IMR-90 (cell line): Measurements from ENCODE around the gene TLR10. TPM values are rescaled to one million over a fixed set of nuclear protein-coding genes. Genes with fewer than 3 reads are reported as not detected.

ENCODE experiments used
- ATAC-seq: fragments of 200-7000 bp; cut with Tn5 transposase; 2 replicates; pipeline ENCODE4 v1.9.1; 2020; ENCODE audit warnings: low read depth, mild to moderate bottlenecking, moderate library complexity
- BruUV-seq: library from RNA; stranded (reverse); fragments of 400-500 nt; replicated peaks from 2 replicates; lab custom pipeline; 2021; lab: Mats Ljungman, UMichigan
- CTCF ChIA-PET: fragments of 300-600 bp; formaldehyde crosslinking; extraction: SDS; loops from one replicate; lab custom pipeline; 2021; ENCODE audit warnings: antibody characterized with exemption; lab: Yijun Ruan, JAX
- POLR2A ChIA-PET: fragments of 300-600 bp; sonication (Branson Sonifier 250); formaldehyde crosslinking; loops from one replicate; lab custom pipeline; 2022; ENCODE audit warnings: antibody characterized with exemption; ENCODE audit not compliant: unreplicated experiment; lab: Charles Lee
- DNase-seq: peaks from one replicate; pipeline ENCODE4 v3.0.0; 2013
- H2AFZ ChIP-seq: replicated peaks from 2 replicates; pipeline ENCODE3; 2013; ENCODE audit warnings: low read length, mild to moderate bottlenecking; ENCODE audit not compliant: poor library complexity
- H2AK5ac ChIP-seq: 2 replicates; pipeline ENCODE4 v1.6.1; 2013; ENCODE audit warnings: low read depth, low read length, inconsistent platforms
- H2AK9ac ChIP-seq: replicated peaks from 2 replicates; pipeline ENCODE3; 2013; ENCODE audit warnings: mild to moderate bottlenecking, low read depth, low read length, moderate library complexity; ENCODE audit not compliant: poor library complexity
- H2BK120ac ChIP-seq: 2 replicates; pipeline ENCODE4 v1.6.1; 2013; ENCODE audit warnings: low read depth, low read length, inconsistent platforms
- H2BK15ac ChIP-seq: 3 replicates; pipeline ENCODE4 v1.6.1; 2013; ENCODE audit warnings: low read depth, low read length, inconsistent platforms
- H2BK20ac ChIP-seq: 2 replicates; pipeline ENCODE4 v1.6.1; 2013; ENCODE audit warnings: low read depth, mild to moderate bottlenecking, inconsistent platforms, low read length, moderate library complexity
- H2BK5ac ChIP-seq: 2 replicates; pipeline ENCODE4 v1.6.1; 2013; ENCODE audit warnings: mild to moderate bottlenecking, low read depth, low read length, inconsistent platforms; ENCODE audit not compliant: poor library complexity, severe bottlenecking
- H3K14ac ChIP-seq: replicated peaks from 2 replicates; pipeline ENCODE4 v1.6.1; 2013; ENCODE audit warnings: low read depth, low read length, inconsistent platforms
- H3K18ac ChIP-seq: 2 replicates; pipeline ENCODE4 v1.6.1; 2013; ENCODE audit warnings: low read depth, low read length, control low read depth
- H3K23ac ChIP-seq: 2 replicates; pipeline ENCODE4 v1.6.1; 2013; ENCODE audit warnings: low read depth, low read length, inconsistent platforms
- H3K27ac ChIP-seq: 2 replicates; pipeline ENCODE4 v1.5.1; 2013; ENCODE audit warnings: mild to moderate bottlenecking, control low read depth, low read length; ENCODE audit not compliant: insufficient read depth
- H3K27me3 ChIP-seq: 2 replicates; pipeline ENCODE4 v1.6.1; 2013; ENCODE audit warnings: low read length; ENCODE audit not compliant: control insufficient read depth, insufficient read depth
- H3K36me3 ChIP-seq: 2 replicates; pipeline ENCODE4 v1.6.1; 2013; ENCODE audit warnings: low read length, mixed read lengths; ENCODE audit not compliant: control insufficient read depth, insufficient read depth
- H3K4ac ChIP-seq: 2 replicates; pipeline ENCODE4 v1.6.1; 2013; ENCODE audit warnings: low read depth, low read length, inconsistent platforms
- H3K4me1 ChIP-seq: 2 replicates; pipeline ENCODE4 v1.6.1; 2013; ENCODE audit warnings: low read length, mixed read lengths; ENCODE audit not compliant: control insufficient read depth, insufficient read depth
- H3K4me2 ChIP-seq: 2 replicates; pipeline ENCODE4 v1.6.1; 2013; ENCODE audit warnings: low read depth, mild to moderate bottlenecking, control low read depth, low read length, moderate library complexity
- H3K4me3 ChIP-seq: 2 replicates; pipeline ENCODE4 v1.5.1; 2013; ENCODE audit warnings: low read depth, mild to moderate bottlenecking, control low read depth, low read length, moderate library complexity; ENCODE audit not compliant: insufficient read depth
- H3K56ac ChIP-seq: 2 replicates; pipeline ENCODE4 v1.6.1; 2013; ENCODE audit warnings: low read length, inconsistent platforms; ENCODE audit not compliant: insufficient read depth; ENCODE audit errors: extremely low read depth
- H3K79me1 ChIP-seq, 2 experiments: 2 replicates each; pipeline ENCODE4 v1.6.1; 2013; ENCODE audit warnings: low read length in 2 of 2, inconsistent platforms in 1 of 2, low read depth in 1 of 2
- H3K9ac ChIP-seq: 2 replicates; pipeline ENCODE4 v1.6.1; 2013; ENCODE audit warnings: low read depth, low read length, control low read depth
- H3K9me1 ChIP-seq: 2 replicates; pipeline ENCODE4 v1.6.1; 2013; ENCODE audit warnings: low read length, inconsistent platforms; ENCODE audit not compliant: insufficient read depth
- H3K9me3 ChIP-seq: 2 replicates; pipeline ENCODE4 v1.6.1; 2013; ENCODE audit warnings: low read length; ENCODE audit not compliant: control insufficient read depth, insufficient read depth
- H4K20me1 ChIP-seq: 2 replicates; pipeline ENCODE4 v1.6.1; 2013; ENCODE audit warnings: low read length, inconsistent platforms; ENCODE audit not compliant: insufficient read depth
- H4K5ac ChIP-seq: 2 replicates; pipeline ENCODE4 v1.6.1; 2013; ENCODE audit warnings: mild to moderate bottlenecking, low read depth, low read length, control low read depth
- H4K8ac ChIP-seq, 2 experiments: 2 replicates each; pipeline ENCODE4 v1.6.1; 2013; ENCODE audit warnings: low read depth in 2 of 2, low read length in 2 of 2, control low read depth in 1 of 2, inconsistent platforms in 1 of 2
- H4K91ac ChIP-seq: 2 replicates; pipeline ENCODE4 v1.6.1; 2013; ENCODE audit warnings: low read depth, low read length, inconsistent platforms; ENCODE audit not compliant: insufficient read depth
- CEBPB ChIP-seq: IDR thresholded peaks from 2 replicates; pipeline ENCODE4 v1.6.1; 2012; ENCODE audit warnings: low read depth, low read length, improper control_type of control experiment
- CHD1 ChIP-seq: IDR thresholded peaks from 2 replicates; pipeline ENCODE4 v1.6.1; 2012; ENCODE audit warnings: low read depth, low read length, improper control_type of control experiment
- FOS ChIP-seq: fragments of 150-350 bp; IDR thresholded peaks from 2 replicates; pipeline ENCODE4 v1.6.1; 2016; ENCODE audit warnings: low read depth, low read length
- MAFK ChIP-seq: IDR thresholded peaks from 2 replicates; pipeline ENCODE4 v1.6.1; 2012; ENCODE audit warnings: low read depth, low read length, improper control_type of control experiment
- MAZ ChIP-seq: IDR thresholded peaks from 2 replicates; pipeline ENCODE4 v1.6.1; 2012; ENCODE audit warnings: low read depth, mild to moderate bottlenecking, low read length, improper control_type of control experiment, moderate library complexity, borderline replicate concordance
- MXI1 ChIP-seq: IDR thresholded peaks from 2 replicates; pipeline ENCODE4 v1.6.1; 2012; ENCODE audit warnings: low read depth, mild to moderate bottlenecking, low read length, moderate library complexity, borderline replicate concordance
- POLR2A ChIP-seq: IDR thresholded peaks from 2 replicates; pipeline ENCODE4 v1.6.1; 2012; ENCODE audit warnings: mild to moderate bottlenecking, low read depth, low read length
- RCOR1 ChIP-seq: IDR thresholded peaks from 2 replicates; pipeline ENCODE4 v1.6.1; 2012; ENCODE audit warnings: mild to moderate bottlenecking, low read length, improper control_type of control experiment; ENCODE audit not compliant: insufficient replicate concordance
- RFX5 ChIP-seq: IDR thresholded peaks from 2 replicates; pipeline ENCODE4 v1.8.0; 2012; ENCODE audit warnings: low read depth, mild to moderate bottlenecking, low read length, moderate library complexity
- SMC3 ChIP-seq: fragments of 150-350 bp; IDR thresholded peaks from 2 replicates; pipeline ENCODE4 v1.6.1; 2016; ENCODE audit warnings: low read depth, mild to moderate bottlenecking, antibody characterized with exemption, low read length, moderate library complexity
- WGBS, 2 experiments: methylation state at CpG; one replicate each; pipeline versions ENCODE4 v1.1.5 to v1.1.7; 2013; ENCODE audit warnings: missing lambda C conversion rate in 2 of 2; ENCODE audit not compliant: insufficient read length in 1 of 2; ENCODE audit errors: extremely low coverage in 2 of 2; 5-methylcytosine and 5-hydroxymethylcytosine counted together
- dilution Hi-C: fragments of 300-500 bp; cut with HindIII; formaldehyde crosslinking; loops from one replicate; pipeline ENCODE4 v1.14.3; 2018; ENCODE audit warnings: low sequenced_read_pairs; ENCODE audit not compliant: unreplicated experiment
- in situ Hi-C: fragments of 300-500 bp; cut with MboI; formaldehyde crosslinking; loops from 3 replicates; pipeline ENCODE4 v1.14.3; 2019; ENCODE audit warnings: low sequenced_read_pairs, inconsistent platforms, mixed read lengths
- intact Hi-C: fragments of 100-400 bp; cut with micrococcal nuclease; formaldehyde crosslinking; loops from 2 replicates; pipeline ENCODE4 v1.10.0; 2022
- polyA plus RNA-seq, 3 experiments: library from polyadenylated mRNA; depleted of rRNA; stranded (reverse); fragments of >200 nt; gene quantifications; 2 replicates each; pipeline ENCODE4 v1.2.3, GENCODE V29; 2012; ENCODE audit warnings: low replicate concordance in 1 of 3
- total RNA-seq: library from RNA; depleted of rRNA; stranded (reverse); fragments of >200 nt; gene quantifications from 2 replicates; pipeline ENCODE4 v1.2.3, GENCODE V29; 2012
- TF ChIP-seq, protein P1 (sequence below): fragments of 150-350 bp; IDR thresholded peaks from 2 replicates; pipeline ENCODE4 v1.6.1; 2016; ENCODE audit warnings: low read depth, mild to moderate bottlenecking, low read length, moderate library complexity, borderline replicate concordance
- TF ChIP-seq, protein P2 (sequence below): conservative IDR thresholded peaks from 2 replicates; pipeline ENCODE4 v1.5.1; 2012; ENCODE audit warnings: mild to moderate bottlenecking, low read depth, low read length, improper control_type of control experiment
- TF ChIP-seq, protein P3 (sequence below): fragments of 150-350 bp; IDR thresholded peaks from 2 replicates; pipeline ENCODE4 v1.6.1; 2017; ENCODE audit warnings: mild to moderate bottlenecking, antibody characterized with exemption, low read length, low read depth

The TLR10 gene
- total and polyA plus RNA-seq, 2 of the 4 experiments (the other 2 are of a cell fraction) = not detected

DNA sequence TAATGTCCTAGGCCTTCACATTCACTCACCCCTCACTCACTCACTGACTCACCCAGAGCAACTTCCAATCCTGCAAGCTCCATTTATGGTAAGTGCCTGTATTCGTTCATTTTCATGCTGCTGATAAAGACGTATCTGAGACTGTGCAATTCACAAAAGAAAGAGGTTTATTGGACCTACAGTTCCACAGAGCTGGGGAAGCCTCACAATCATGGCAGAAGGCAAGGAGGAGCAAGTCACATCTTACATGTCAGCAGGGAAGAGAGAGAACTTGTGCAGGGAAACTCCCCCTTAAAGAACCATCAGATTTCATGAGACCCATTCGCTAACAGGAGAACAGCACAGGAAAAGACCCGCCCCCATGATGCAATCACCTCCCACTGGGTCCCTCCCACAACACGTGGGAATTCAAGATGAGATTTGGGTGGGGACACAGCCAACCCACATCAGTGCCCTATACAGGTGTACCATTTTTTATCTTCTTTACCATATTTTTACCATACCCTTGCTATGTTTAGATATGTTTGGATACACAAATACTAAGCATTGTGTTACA is 40.0 kb upstream of the TLR10 start:
- H3K9ac ChIP-seq = no peak overlapping the region
- no peaks in the 10 kb centered on the region; the same call in 1 of the 2 replicates for H3K9me1 ChIP-seq
- dilution Hi-C loops (no loop called here), intact Hi-C loops (no loop called here), in situ Hi-C loops (no loop called here)
- H4K8ac ChIP-seq = no peak overlapping the region
- H3K4ac ChIP-seq = no peak overlapping the region
- H2AK9ac ChIP-seq = no peak overlapping the region
- no peak overlapping the region for H3K27ac ChIP-seq
- no peaks in the 10 kb centered on the region for H4K20me1 ChIP-seq
- peaks cover 9% of the 10 kb centered on the region for H3K4me1 ChIP-seq
- 0 out of 2 replicates have a peak, but pooled peaks cover 4% of the 10 kb centered on the region for H3K9me3 ChIP-seq
- H2BK20ac ChIP-seq = no peak overlapping the region; the same call in none of the 2 replicates
- no peak overlapping the region for H4K91ac ChIP-seq
- H2BK15ac ChIP-seq = no peak overlapping the region
- no CpG with 5 or more reads among the region's 5 CpGs for WGBS, 2 experiments
- DNase-seq (no peak), ATAC-seq (no peak)
- no peak overlapping the region for H3K14ac ChIP-seq
- BruUV-seq = no TSS peak
- H2BK120ac ChIP-seq = no peak overlapping the region
- TF ChIP-seq, protein P1, sequence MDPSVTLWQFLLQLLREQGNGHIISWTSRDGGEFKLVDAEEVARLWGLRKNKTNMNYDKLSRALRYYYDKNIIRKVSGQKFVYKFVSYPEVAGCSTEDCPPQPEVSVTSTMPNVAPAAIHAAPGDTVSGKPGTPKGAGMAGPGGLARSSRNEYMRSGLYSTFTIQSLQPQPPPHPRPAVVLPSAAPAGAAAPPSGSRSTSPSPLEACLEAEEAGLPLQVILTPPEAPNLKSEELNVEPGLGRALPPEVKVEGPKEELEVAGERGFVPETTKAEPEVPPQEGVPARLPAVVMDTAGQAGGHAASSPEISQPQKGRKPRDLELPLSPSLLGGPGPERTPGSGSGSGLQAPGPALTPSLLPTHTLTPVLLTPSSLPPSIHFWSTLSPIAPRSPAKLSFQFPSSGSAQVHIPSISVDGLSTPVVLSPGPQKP = no peak
- TF ChIP-seq RCOR1 (no peak), RFX5 (no peak), MAZ (no peak), POLR2A (no peak), MXI1 (no peak), MAFK (no peak), FOS (no peak), CHD1 (no peak), SMC3 (no peak), CEBPB (no peak)
- TF ChIP-seq, protein P2, sequence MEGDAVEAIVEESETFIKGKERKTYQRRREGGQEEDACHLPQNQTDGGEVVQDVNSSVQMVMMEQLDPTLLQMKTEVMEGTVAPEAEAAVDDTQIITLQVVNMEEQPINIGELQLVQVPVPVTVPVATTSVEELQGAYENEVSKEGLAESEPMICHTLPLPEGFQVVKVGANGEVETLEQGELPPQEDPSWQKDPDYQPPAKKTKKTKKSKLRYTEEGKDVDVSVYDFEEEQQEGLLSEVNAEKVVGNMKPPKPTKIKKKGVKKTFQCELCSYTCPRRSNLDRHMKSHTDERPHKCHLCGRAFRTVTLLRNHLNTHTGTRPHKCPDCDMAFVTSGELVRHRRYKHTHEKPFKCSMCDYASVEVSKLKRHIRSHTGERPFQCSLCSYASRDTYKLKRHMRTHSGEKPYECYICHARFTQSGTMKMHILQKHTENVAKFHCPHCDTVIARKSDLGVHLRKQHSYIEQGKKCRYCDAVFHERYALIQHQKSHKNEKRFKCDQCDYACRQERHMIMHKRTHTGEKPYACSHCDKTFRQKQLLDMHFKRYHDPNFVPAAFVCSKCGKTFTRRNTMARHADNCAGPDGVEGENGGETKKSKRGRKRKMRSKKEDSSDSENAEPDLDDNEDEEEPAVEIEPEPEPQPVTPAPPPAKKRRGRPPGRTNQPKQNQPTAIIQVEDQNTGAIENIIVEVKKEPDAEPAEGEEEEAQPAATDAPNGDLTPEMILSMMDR = no peak
- TF ChIP-seq, protein P3, sequence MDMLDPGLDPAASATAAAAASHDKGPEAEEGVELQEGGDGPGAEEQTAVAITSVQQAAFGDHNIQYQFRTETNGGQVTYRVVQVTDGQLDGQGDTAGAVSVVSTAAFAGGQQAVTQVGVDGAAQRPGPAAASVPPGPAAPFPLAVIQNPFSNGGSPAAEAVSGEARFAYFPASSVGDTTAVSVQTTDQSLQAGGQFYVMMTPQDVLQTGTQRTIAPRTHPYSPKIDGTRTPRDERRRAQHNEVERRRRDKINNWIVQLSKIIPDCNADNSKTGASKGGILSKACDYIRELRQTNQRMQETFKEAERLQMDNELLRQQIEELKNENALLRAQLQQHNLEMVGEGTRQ = no peak
- H3K27me3 ChIP-seq = no peaks in the 10 kb centered on the region
- H2AFZ ChIP-seq = no peak overlapping the region
- H3K4me3 ChIP-seq = no peak overlapping the region
- no peaks in the 10 kb centered on the region for H3K36me3 ChIP-seq
- H2AK5ac ChIP-seq = no peak overlapping the region
- no peak overlapping the region for H2BK5ac ChIP-seq
- H3K79me1 ChIP-seq = no peaks in the 10 kb centered on the region
- ChIA-PET CTCF (no interaction called here), POLR2A (no interaction called here)
- H3K18ac ChIP-seq = no peak overlapping the region; the same call in 1 of the 2 replicates
- H3K23ac ChIP-seq = no peak overlapping the region
- no peak overlapping the region for H4K5ac ChIP-seq
- no peak overlapping the region for H3K4me2 ChIP-seq
- H3K56ac ChIP-seq = no peak overlapping the region
